ENCODE measurements around the gene XRN1.

The XRN1 gene

GRCh38 chr3:142275856-142276255 is 172.0 kb downstream of the XRN1 start:
- Histone ChIP-seq H3K27me3 (ENCODE audit: insufficient read depth, low read length, poor library complexity, severe bottlenecking) (no peaks in the 10 kb centered on the region), H3F3A (ENCODE audit: low read depth) (no peaks in the 10 kb centered on the region), H3K9me2 (replicated peaks; ENCODE audit: low read depth, low read length) (no peaks in the 10 kb centered on the region), H2AFZ (ENCODE audit: low read length) (peak overlapping the region; percentile 59; the same call in 1 of the 2 replicates), H3K9me3 (ENCODE audit: insufficient read depth, low read depth, low read length) (no peaks in the 10 kb centered on the region), H3K79me2 (ENCODE audit: insufficient read depth, low read length) (no peaks in the 10 kb centered on the region), H4K20me1 (ENCODE audit: insufficient read depth, low read length, poor library complexity, severe bottlenecking) (no peaks in the 10 kb centered on the region), H3K9ac (ENCODE audit: low read depth, low read length, poor library complexity, severe bottlenecking) (no peak overlapping the region), H3K4me1 (ENCODE audit: insufficient read depth, low read length, poor library complexity, severe bottlenecking) (peaks cover under 1% of the 10 kb centered on the region), H3K4me2 (ENCODE audit: low read depth, low read length, poor library complexity, severe bottlenecking) (no peak overlapping the region), H3K36me3 (ENCODE audit: insufficient read depth, low read length) (no peaks in the 10 kb centered on the region), H3K4me3 (ENCODE audit: low read length, poor library complexity, severe bottlenecking) (no peak overlapping the region)
- TF ChIP-seq EZH2phosphoT487 (IDR thresholded peaks at IDR 0.05; ENCODE audit: borderline replicate concordance), result no peak
- TF ChIP-seq, protein P1, sequence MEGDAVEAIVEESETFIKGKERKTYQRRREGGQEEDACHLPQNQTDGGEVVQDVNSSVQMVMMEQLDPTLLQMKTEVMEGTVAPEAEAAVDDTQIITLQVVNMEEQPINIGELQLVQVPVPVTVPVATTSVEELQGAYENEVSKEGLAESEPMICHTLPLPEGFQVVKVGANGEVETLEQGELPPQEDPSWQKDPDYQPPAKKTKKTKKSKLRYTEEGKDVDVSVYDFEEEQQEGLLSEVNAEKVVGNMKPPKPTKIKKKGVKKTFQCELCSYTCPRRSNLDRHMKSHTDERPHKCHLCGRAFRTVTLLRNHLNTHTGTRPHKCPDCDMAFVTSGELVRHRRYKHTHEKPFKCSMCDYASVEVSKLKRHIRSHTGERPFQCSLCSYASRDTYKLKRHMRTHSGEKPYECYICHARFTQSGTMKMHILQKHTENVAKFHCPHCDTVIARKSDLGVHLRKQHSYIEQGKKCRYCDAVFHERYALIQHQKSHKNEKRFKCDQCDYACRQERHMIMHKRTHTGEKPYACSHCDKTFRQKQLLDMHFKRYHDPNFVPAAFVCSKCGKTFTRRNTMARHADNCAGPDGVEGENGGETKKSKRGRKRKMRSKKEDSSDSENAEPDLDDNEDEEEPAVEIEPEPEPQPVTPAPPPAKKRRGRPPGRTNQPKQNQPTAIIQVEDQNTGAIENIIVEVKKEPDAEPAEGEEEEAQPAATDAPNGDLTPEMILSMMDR (conservative IDR thresholded peaks at IDR 0.05; ENCODE audit: low read length), result no peak

DNA sequence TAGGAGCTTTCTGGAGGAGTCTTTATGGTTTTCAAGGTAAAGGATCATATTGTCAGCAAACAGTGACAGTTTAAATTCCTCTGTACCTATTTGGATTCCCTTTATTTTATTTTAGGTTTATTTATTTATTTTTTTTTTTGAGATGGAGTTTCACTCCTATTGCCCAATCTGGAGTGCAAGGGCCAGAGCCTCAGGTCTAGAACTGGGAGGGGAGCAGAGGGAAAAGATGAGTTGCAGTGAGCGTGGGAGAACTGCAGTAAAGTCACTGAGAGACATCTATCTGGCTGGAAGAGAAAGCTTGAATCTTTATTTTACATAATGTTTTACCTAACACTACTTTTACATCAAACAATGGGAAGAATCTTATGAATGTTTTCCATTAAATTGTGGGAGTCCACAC is 172.9 kb downstream of the XRN1 start:
- peak overlapping the region; percentile 59; the same call in 1 of the 2 replicates for H2AFZ ChIP-seq (ENCODE audit: low read length)
- H3K36me3 ChIP-seq (ENCODE audit: insufficient read depth, low read length), result no peaks in the 10 kb centered on the region
- H3K9ac ChIP-seq (ENCODE audit: low read depth, low read length, poor library complexity, severe bottlenecking), result no peak overlapping the region
- no peaks in the 10 kb centered on the region for H3K9me3 ChIP-seq (ENCODE audit: insufficient read depth, low read depth, low read length)
- H3K9me2 ChIP-seq (replicated peaks; ENCODE audit: low read depth, low read length), result no peaks in the 10 kb centered on the region
- H3F3A ChIP-seq (ENCODE audit: low read depth), result 0 out of 2 replicates have a peak, but pooled peaks cover 3% of the 10 kb centered on the region
- no peak for TF ChIP-seq EZH2phosphoT487 (IDR thresholded peaks at IDR 0.05; ENCODE audit: borderline replicate concordance)
- TF ChIP-seq, protein P1 (conservative IDR thresholded peaks at IDR 0.05; ENCODE audit: low read length), result no peak
- H3K79me2 ChIP-seq (ENCODE audit: insufficient read depth, low read length), result no peaks in the 10 kb centered on the region
- no peak overlapping the region for H3K4me2 ChIP-seq (ENCODE audit: low read depth, low read length, poor library complexity, severe bottlenecking)
- H3K4me3 ChIP-seq (ENCODE audit: low read length, poor library complexity, severe bottlenecking), result no peak overlapping the region
- no peaks in the 10 kb centered on the region for H4K20me1 ChIP-seq (ENCODE audit: insufficient read depth, low read length, poor library complexity, severe bottlenecking)
- H3K4me1 ChIP-seq (ENCODE audit: insufficient read depth, low read length, poor library complexity, severe bottlenecking), result peaks cover 10% of the 10 kb centered on the region
- H3K27me3 ChIP-seq (ENCODE audit: insufficient read depth, low read length, poor library complexity, severe bottlenecking), result no peaks in the 10 kb centered on the region

DNA sequence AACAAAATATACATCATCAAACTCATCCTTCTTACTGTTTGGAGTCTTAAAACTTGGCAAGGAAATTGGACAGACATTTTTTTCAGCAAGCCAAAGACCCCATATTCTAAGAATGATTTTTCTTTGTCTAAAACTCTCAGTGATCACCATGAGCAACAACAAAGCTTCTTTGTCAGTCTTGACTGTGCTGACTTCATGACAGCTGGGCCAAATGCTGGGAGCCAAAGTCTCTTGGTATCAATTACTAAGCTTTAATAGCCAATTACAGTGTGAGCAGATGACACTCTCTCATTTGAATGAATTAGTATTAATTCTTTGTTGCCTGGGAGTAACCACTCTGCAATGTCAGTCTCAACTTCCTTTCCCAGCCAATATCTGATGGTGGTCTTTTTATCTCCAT is 174.3 kb downstream of the XRN1 start:
- peak overlapping the region; percentile 30; the same call in 1 of the 2 replicates for H2AFZ ChIP-seq (ENCODE audit: low read length)
- H3K27me3 ChIP-seq (ENCODE audit: insufficient read depth, low read length, poor library complexity, severe bottlenecking), result no peaks in the 10 kb centered on the region
- no peaks in the 10 kb centered on the region for H4K20me1 ChIP-seq (ENCODE audit: insufficient read depth, low read length, poor library complexity, severe bottlenecking)
- H3K4me3 ChIP-seq (ENCODE audit: low read length, poor library complexity, severe bottlenecking), result no peak overlapping the region
- no peaks in the 10 kb centered on the region for H3K9me3 ChIP-seq (ENCODE audit: insufficient read depth, low read depth, low read length)
- peaks cover 20% of the 10 kb centered on the region for H3K4me1 ChIP-seq (ENCODE audit: insufficient read depth, low read length, poor library complexity, severe bottlenecking)
- no peaks in the 10 kb centered on the region for H3K9me2 ChIP-seq (replicated peaks; ENCODE audit: low read depth, low read length)
- 0 out of 2 replicates have a peak, but pooled peaks cover 4% of the 10 kb centered on the region for H3F3A ChIP-seq (ENCODE audit: low read depth)
- no peaks in the 10 kb centered on the region for H3K79me2 ChIP-seq (ENCODE audit: insufficient read depth, low read length)
- TF ChIP-seq, protein P1 (conservative IDR thresholded peaks at IDR 0.05; ENCODE audit: low read length), result no peak
- no peak for TF ChIP-seq EZH2phosphoT487 (IDR thresholded peaks at IDR 0.05; ENCODE audit: borderline replicate concordance)
- no peak overlapping the region for H3K9ac ChIP-seq (ENCODE audit: low read depth, low read length, poor library complexity, severe bottlenecking)
- no peaks in the 10 kb centered on the region for H3K36me3 ChIP-seq (ENCODE audit: insufficient read depth, low read length)
- no peak overlapping the region for H3K4me2 ChIP-seq (ENCODE audit: low read depth, low read length, poor library complexity, severe bottlenecking)

Measured in Loucy (cell line).